IPS DF 19.7 (cell line): ENCODE data around the gene IFT74.
A peak's percentile ranks its signal among the peaks of the same experiment; 100 is the strongest.

Source experiments
- DNase-seq: peaks from one replicate; pipeline ENCODE4 v3.0.0-alpha.2; 2013; ENCODE audit warnings: low read depth, low spot score

Gene IFT74

GRCh38 chr9:26974927-26975326, 18.7 kb downstream of the IFT74 start:
- DNase-seq, result peak; percentile 12

- peak; percentile 88 for DNase-seq
Measured at GRCh38 chr9:26975728-26976707, 19.8 kb downstream of the IFT74 start.

DNA sequence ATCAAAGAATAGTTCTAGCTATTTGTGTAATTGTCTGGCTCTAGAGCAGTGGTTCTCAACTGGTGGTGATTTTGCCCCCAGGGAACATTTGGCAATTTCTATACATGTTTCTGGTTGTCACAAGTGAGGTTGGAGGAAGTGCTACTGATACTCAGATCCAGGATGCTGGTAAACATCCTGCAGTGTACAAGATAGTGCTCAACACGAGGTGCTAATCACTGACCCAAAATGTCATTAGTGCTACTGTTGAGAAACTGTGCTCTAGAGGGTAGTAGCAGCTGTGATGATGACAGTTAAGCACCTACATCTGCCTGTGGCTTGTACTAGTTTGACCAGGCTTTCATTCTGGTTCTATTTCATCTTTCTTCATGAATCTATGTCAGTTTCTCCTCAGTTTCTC, 27.1 kb downstream of the IFT74 start:
- DNase-seq, result no peak

- no peak for DNase-seq
Measured at GRCh38 chr9:26995810-26996209, 39.6 kb downstream of the IFT74 start.

- DNase-seq, result no peak
Measured at GRCh38 chr9:27003426-27004077, 47.3 kb downstream of the IFT74 start.

DNA sequence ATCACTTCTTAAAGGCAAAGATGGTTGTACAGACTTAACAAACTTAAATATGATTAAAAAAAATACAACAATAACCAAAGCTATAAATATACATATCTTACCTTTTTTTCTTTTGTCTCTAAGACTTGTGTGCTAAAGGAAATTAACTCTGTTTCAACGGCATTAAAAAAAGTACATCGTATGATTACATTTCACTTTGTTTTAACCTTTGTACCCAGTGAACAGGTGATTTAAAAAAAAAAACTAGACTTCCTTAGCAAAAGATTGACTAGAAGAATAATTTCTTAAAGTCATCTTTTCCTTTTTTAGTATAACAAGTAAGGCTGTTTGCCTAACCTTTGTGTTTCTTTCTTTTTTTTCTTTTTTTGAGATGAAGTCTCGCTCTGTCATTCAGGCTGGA, 49.3 kb downstream of the IFT74 start, which contains the start of gene LRRC19:
TSS of gene LRRC19 (minus strand) at position 182 of the 400 bp plus-strand sequence. CDS start 5,978 bp downstream, outside the sequence.
- no peak for DNase-seq

- DNase-seq, result no peak
Measured at GRCh38 chr9:27019589-27019988, 63.4 kb downstream of the IFT74 start.

- no peak for DNase-seq
Measured at GRCh38 chr9:27022920-27023319, 66.7 kb downstream of the IFT74 start.

DNA sequence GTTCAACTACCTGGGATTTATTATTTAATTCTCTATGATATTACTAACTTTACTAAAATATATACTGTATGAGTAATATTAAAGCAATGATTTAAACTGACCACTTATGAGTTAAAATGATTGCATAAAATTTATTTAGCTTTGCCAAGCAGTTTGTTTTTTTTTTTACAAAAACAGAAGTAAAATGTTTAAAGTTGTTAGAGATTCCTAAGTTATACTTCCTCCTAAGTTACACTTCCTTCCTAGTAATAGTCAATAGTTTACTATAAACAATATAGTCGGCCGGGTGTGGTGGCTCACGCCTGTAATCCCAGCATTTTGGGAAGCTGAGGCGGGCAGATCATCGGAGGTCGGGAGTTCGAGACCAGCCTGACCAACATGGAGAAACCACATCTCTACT, 73.0 kb downstream of the IFT74 start:
- no peak for DNase-seq

DNA sequence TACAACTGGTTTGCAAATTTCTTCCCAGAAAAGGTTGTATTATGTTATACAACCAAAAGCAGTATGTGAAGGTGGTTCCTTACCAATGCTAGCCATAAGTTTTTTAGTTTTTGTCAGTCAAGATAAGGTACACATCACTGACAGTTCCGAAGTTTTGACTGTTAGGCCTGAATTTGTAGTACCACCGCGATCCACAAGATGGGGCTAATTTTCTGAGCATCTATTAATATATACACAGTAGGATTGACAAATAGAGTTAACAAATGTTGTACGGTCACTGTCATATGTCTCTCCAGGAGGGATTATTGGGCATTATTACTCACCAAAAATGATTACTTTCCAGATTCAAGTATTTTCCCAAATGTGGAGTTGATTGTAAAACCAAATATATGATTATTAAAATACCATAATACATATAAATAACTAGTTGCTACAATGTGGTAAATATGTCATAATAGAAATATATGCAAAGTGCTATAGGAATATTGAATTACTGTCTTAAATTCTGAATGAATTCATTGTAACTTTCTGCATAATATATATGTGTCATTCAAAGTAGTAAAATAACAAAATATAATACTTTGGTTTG, 77.7 kb downstream of the IFT74 start:
- DNase-seq, result no peak

DNA sequence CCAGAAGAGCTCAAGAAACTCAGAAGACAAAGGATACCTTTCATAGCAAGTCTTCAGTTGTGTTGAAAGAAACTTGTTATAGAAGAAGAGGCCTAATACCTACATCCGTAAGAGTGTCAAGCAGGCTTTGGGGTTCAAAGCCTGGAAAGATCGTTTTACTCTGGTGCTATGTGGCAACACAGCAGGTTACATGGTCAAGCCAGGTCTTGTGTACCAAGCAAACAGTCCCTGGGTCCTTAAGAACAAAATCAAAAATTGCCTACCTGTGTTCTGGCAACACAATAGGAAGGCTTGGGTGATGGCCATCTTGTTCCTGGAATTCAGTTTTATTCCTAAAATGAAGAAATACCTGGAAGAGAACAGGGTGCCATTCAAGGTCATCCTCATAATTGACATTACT, 81.3 kb downstream of the IFT74 start:
- DNase-seq, result no peak

DNA sequence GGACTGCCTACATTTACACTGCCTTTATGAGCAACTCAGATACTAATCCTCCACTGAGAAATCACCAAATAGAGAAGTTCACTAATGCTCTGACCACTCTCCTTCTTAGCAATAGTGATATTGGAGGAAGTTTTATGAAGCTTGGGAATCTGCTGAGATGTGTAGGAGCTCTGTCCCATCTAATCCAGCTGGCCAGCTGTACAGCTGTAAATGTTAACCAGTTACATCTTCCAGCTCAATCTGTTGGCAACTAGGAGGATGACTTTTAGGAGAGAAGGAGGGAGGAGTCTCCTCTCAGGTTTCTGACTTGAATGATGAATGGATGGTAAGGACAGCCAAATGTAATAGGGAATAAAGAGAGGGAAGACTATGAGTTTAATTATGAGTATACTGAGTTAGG, 85.5 kb downstream of the IFT74 start:
- no peak for DNase-seq

- DNase-seq, result no peak
Measured at GRCh38 chr9:27042476-27042875, 86.3 kb downstream of the IFT74 start.

- no peak for DNase-seq
Measured at GRCh38 chr9:27043176-27043575, 87.0 kb downstream of the IFT74 start.

DNA sequence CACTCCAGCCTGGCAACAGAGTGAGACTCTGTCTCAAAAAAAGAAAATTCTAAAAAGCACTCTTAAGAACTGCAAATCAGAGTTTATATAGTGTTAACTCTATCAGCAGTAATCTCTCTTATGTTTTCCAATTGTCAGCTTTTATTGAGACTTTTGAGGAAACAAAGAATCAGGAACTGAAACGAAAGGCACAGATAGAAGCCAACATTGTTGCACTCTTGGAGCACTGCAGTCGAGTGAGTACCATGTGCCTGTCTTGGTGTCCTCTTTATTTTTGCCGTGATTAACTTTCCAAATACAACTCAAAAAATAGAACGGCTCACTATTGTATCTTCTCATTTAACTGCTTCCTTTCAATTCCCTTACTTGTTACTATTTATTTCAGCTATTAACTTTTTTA, 90.9 kb downstream of the IFT74 start:
- DNase-seq, result no peak

DNA sequence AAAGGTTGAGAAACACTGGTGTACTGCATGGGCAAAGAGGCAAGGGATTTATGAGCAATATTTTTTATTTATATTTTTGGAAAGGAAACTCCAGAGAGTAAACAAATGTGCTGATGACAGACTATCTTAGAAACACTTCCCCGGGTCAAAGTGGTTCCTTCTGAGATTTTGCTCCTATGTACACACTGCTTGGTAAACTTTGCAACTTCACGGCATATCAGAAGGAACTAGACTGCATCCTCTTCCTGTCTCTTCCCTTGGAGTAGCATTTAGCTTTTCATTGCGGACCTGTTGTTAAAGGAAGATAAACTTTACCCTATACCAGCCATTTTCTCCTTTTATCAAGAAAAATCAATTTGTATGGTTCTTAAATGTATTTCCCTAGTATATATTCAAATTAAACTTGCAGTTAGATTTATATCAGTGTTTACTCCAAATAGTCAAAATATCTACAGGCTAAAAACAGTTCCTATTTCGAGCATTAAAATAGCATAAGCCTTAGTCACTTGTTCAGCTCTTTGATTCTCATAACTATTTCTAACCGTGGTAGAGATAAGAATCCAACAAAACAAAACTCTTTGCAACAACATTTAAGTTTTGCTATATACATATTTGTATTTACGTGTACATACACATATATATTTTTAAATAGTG, 97.3 kb downstream of the IFT74 start:
- DNase-seq, result no peak

GRCh38 chr9:27054125-27054524, 97.9 kb downstream of the IFT74 start:
- no peak for DNase-seq

GRCh38 chr9:27054841-27055240, 98.6 kb downstream of the IFT74 start:
- DNase-seq, result no peak

DNA sequence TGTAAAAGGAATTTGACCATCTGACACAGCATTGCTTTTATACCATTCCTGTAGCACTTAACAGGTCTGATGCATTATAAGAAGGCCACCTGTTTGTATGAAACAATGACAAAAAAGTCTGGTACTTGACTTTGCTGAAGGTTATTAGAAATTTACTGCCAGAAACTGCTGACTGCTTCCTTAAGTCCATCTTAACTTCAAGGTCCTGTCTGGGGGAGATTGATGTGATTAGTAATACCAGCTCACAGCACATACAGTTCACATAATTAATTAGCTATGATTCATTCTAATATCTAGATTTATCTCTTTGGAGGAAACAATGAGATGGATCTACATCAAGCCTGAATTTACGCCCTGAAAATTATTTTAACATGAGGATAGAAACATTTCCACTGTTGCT, 103.2 kb downstream of the IFT74 start:
- no peak for DNase-seq

GRCh38 chr9:27059907-27060306, 103.7 kb downstream of the IFT74 start:
- no peak for DNase-seq

DNA sequence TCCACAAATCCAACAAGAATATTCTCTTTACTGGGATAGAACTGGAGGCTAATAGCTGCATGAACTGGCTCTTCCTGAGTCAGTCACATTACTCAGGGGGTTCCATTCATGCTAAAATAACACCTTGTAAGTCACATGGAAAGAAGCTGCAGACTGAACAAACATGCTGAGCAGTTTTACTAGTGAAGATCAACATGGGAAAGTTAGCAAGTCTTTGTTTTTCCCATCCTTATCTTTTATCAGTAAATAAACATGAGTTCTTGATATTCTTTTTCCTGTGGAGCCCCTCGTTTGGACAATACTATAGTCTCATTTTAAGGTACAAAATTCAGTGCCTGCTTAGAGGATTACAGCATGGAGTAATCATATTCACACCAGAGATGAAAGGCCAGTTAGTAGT, 109.1 kb downstream of the IFT74 start:
- no peak for DNase-seq
